H1 (cell line): Measurements from ENCODE around the gene ROM1. TPM values are rescaled to one million over a fixed set of nuclear protein-coding genes. Genes with fewer than 3 reads are reported as not detected.

Experiments used
- CTCF ChIA-PET: fragments of 300-600 bp; sonication (Branson Sonifier 250); formaldehyde crosslinking; loops from one replicate; lab custom pipeline; 2021; ENCODE audit not compliant: partially characterized antibody; lab: Charles Lee
- POLR2A ChIA-PET: fragments of 300-600 bp; sonication (Branson Sonifier 250); formaldehyde crosslinking; loops from one replicate; lab custom pipeline; 2021; ENCODE audit warnings: inconsistent platforms; ENCODE audit not compliant: partially characterized antibody; lab: Charles Lee
- DNase-seq, 2 experiments: peaks; one replicate each; pipeline versions ENCODE4 v3.0.0 to v3.0.0-alpha.2; 2010 to 2022; ENCODE audit warnings: low spot score in 2 of 2, low read depth in 1 of 2, mixed read lengths in 1 of 2
- FAIRE-seq: peaks from 2 replicates; lab custom pipeline; 2011; peaks lifted over from hg19 to GRCh38; lab: Jason Lieb, UNC
- H2AFZ ChIP-seq: 2 replicates; pipeline ENCODE4 v1.8.1; 2012; ENCODE audit warnings: low read length, inconsistent platforms
- H2AK5ac ChIP-seq: 2 replicates; pipeline ENCODE4 v1.6.1; 2013; ENCODE audit warnings: low read depth, low read length
- H2BK120ac ChIP-seq: replicated peaks from 2 replicates; pipeline ENCODE3; 2013; ENCODE audit warnings: low read depth, low read length, inconsistent platforms
- H2BK12ac ChIP-seq: 2 replicates; pipeline ENCODE4 v1.6.1; 2013; ENCODE audit warnings: low read depth, low read length
- H2BK15ac ChIP-seq: 2 replicates; pipeline ENCODE4 v1.6.1; 2013; ENCODE audit warnings: low read length
- H2BK20ac ChIP-seq: 2 replicates; pipeline ENCODE4 v1.6.1; 2013; ENCODE audit warnings: low read length
- H2BK5ac ChIP-seq: 2 replicates; pipeline ENCODE4 v1.6.1; 2013; ENCODE audit warnings: low read depth, low read length
- H3K14ac ChIP-seq: 2 replicates; pipeline ENCODE4 v1.6.1; 2013; ENCODE audit warnings: inconsistent platforms; ENCODE audit not compliant: insufficient read length
- H3K18ac ChIP-seq: 2 replicates; pipeline ENCODE4 v1.6.1; 2013; ENCODE audit warnings: low read length; ENCODE audit errors: extremely low read depth
- H3K23ac ChIP-seq: 2 replicates; pipeline ENCODE4 v1.6.1; 2013; ENCODE audit warnings: inconsistent platforms; ENCODE audit not compliant: insufficient read length
- H3K23me2 ChIP-seq: 2 replicates; pipeline ENCODE4 v1.6.1; 2013; ENCODE audit warnings: low read depth, low read length
- H3K27ac ChIP-seq: 2 replicates; pipeline ENCODE4 v1.6.1; 2011; ENCODE audit warnings: low read depth, low read length, inconsistent platforms
- H3K27me3 ChIP-seq, 4 experiments: replicated peaks in 1 of 4; 1 replicate in 1 of 4; 2 replicates in 3 of 4; pipeline versions ENCODE4 v1.6.1 to v1.8.1; 2011 to 2013; ENCODE audit warnings: low read length in 3 of 4, mild to moderate bottlenecking in 3 of 4, inconsistent platforms in 2 of 4, mixed read lengths in 2 of 4, moderate library complexity in 1 of 4; ENCODE audit not compliant: control insufficient read depth in 3 of 4, insufficient read depth in 3 of 4; ENCODE audit errors: extremely low read depth in 1 of 4
- H3K36me3 ChIP-seq, 4 experiments: 2 replicates each; pipeline versions ENCODE4 v1.6.1 to v1.8.1; 2011 to 2013; ENCODE audit warnings: mild to moderate bottlenecking in 4 of 4, low read length in 3 of 4, moderate library complexity in 2 of 4, control low read depth in 1 of 4, inconsistent platforms in 1 of 4; ENCODE audit not compliant: insufficient read depth in 4 of 4, control insufficient read depth in 2 of 4
- H3K4ac ChIP-seq: replicated peaks from 2 replicates; pipeline ENCODE3; 2013; ENCODE audit warnings: low read length, low read depth, mixed read lengths, inconsistent platforms; ENCODE audit not compliant: insufficient read length
- H3K4me1 ChIP-seq, 4 experiments: replicated peaks in 1 of 4; 1 replicate in 1 of 4; 2 replicates in 3 of 4; pipeline versions ENCODE4 v1.6.1 to v1.8.1; 2011 to 2013; ENCODE audit warnings: low read length in 3 of 4, inconsistent platforms in 2 of 4, mixed read lengths in 1 of 4; ENCODE audit not compliant: insufficient read depth in 4 of 4, control insufficient read depth in 3 of 4
- H3K4me2 ChIP-seq, 2 experiments: 2 replicates each; pipeline versions ENCODE4 v1.6.1 to v1.8.1; 2011 to 2013; ENCODE audit warnings: low read depth in 2 of 2, low read length in 2 of 2, control low read depth in 1 of 2, inconsistent platforms in 1 of 2, mild to moderate bottlenecking in 1 of 2; ENCODE audit not compliant: insufficient read depth in 1 of 2
- H3K4me3 ChIP-seq, 4 experiments: fragments of 200-600, 300-600 bp in 1 of 4; sonication (generic), shearing (Covaris generic), sonication (Bioruptor Twin) in 1 of 4; 2 replicates each; pipeline versions ENCODE4 v1.5.1 to v1.8.1; 2011 to 2016; ENCODE audit warnings: low read length in 4 of 4, low read depth in 3 of 4, control low read depth in 2 of 4, inconsistent platforms in 2 of 4, mild to moderate bottlenecking in 2 of 4, mixed read lengths in 1 of 4, moderate library complexity in 1 of 4; ENCODE audit not compliant: insufficient read depth in 2 of 4; ENCODE audit errors: extremely low read depth in 1 of 4
- H3K56ac ChIP-seq: replicated peaks from 2 replicates; pipeline ENCODE3; 2013; ENCODE audit warnings: low read depth, mild to moderate bottlenecking, mixed read lengths, low read length, inconsistent platforms; ENCODE audit not compliant: insufficient read length
- H3K79me1 ChIP-seq: 2 replicates; pipeline ENCODE4 v1.6.1; 2013; ENCODE audit warnings: low read depth, low read length, control low read depth
- H3K79me2 ChIP-seq, 2 experiments: 2 replicates each; pipeline versions ENCODE4 v1.6.1 to v1.8.1; 2012 to 2013; ENCODE audit warnings: low read length in 2 of 2, mild to moderate bottlenecking in 2 of 2, inconsistent platforms in 1 of 2; ENCODE audit not compliant: insufficient read depth in 2 of 2, control insufficient read depth in 1 of 2
- H3K9ac ChIP-seq, 4 experiments: replicated peaks in 1 of 4; 1 replicate in 1 of 4; 2 replicates in 3 of 4; pipeline versions ENCODE4 v1.6.1 to v1.8.1; 2011 to 2013; ENCODE audit warnings: low read depth in 3 of 4, low read length in 3 of 4, control low read depth in 2 of 4, mild to moderate bottlenecking in 2 of 4, moderate library complexity in 2 of 4, inconsistent platforms in 1 of 4; ENCODE audit errors: extremely low read depth in 1 of 4
- H3K9me3 ChIP-seq, 2 experiments: 2 replicates each; pipeline versions ENCODE4 v1.6.1 to v1.8.1; 2012 to 2013; ENCODE audit warnings: mild to moderate bottlenecking in 2 of 2, moderate library complexity in 2 of 2, control low read depth in 1 of 2, inconsistent platforms in 1 of 2, low read depth in 1 of 2, low read length in 1 of 2, mixed read lengths in 1 of 2; ENCODE audit not compliant: insufficient read depth in 2 of 2
- H4K20me1 ChIP-seq, 2 experiments: replicated peaks in 1 of 2; 2 replicates each; pipeline versions ENCODE3 to v1.8.1; 2011 to 2013; ENCODE audit warnings: inconsistent platforms in 2 of 2, low read length in 2 of 2, mild to moderate bottlenecking in 1 of 2; ENCODE audit not compliant: insufficient read depth in 2 of 2, control insufficient read depth in 1 of 2
- H4K5ac ChIP-seq: 2 replicates; pipeline ENCODE4 v1.6.1; 2013; ENCODE audit warnings: low read length, low read depth, mixed read lengths, inconsistent platforms; ENCODE audit not compliant: insufficient read length
- H4K8ac ChIP-seq: 2 replicates; pipeline ENCODE4 v1.8.0; 2013; ENCODE audit warnings: mild to moderate bottlenecking, moderate library complexity, low read length, inconsistent platforms; ENCODE audit not compliant: insufficient read depth; ENCODE audit errors: extremely low read depth
- H4K91ac ChIP-seq: replicated peaks from 2 replicates; pipeline ENCODE3; 2013; ENCODE audit warnings: low read length, mixed read lengths, inconsistent platforms; ENCODE audit not compliant: insufficient read length
- CTBP2 ChIP-seq: IDR thresholded peaks from 2 replicates; pipeline ENCODE4 v1.7.0; 2011; ENCODE audit warnings: borderline replicate concordance, mild to moderate bottlenecking, moderate library complexity, mixed read lengths, low read length; ENCODE audit not compliant: insufficient read depth, insufficient read length
- HDAC2 ChIP-seq, 2 experiments: fragments of 300-600 bp in 1 of 2; sonication (generic) in 1 of 2; IDR thresholded peaks; 2 replicates each; pipeline ENCODE4 v1.6.1; 2011 to 2012; ENCODE audit warnings: low read depth in 2 of 2, low read length in 2 of 2, mild to moderate bottlenecking in 2 of 2, moderate library complexity in 2 of 2, borderline replicate concordance in 1 of 2, inconsistent platforms in 1 of 2
- JUND ChIP-seq: IDR thresholded peaks from 2 replicates; pipeline ENCODE4 v1.6.1; 2011; ENCODE audit warnings: mild to moderate bottlenecking, improper control_type of control experiment, low read length
- RBBP5 ChIP-seq: IDR thresholded peaks from 2 replicates; pipeline ENCODE4 v1.7.1; 2012; ENCODE audit warnings: low read depth, mild to moderate bottlenecking, inconsistent platforms, low read length, moderate library complexity, borderline replicate concordance
- SAP30 ChIP-seq: fragments of 300-600 bp; sonication (generic); IDR thresholded peaks from 2 replicates; pipeline ENCODE4 v1.7.1; 2012; ENCODE audit warnings: low read length, moderate library complexity, mild to moderate bottlenecking, inconsistent platforms; ENCODE audit not compliant: insufficient read depth, insufficient replicate concordance
- SRF ChIP-seq: IDR thresholded peaks from 2 replicates; pipeline ENCODE4 v1.6.1; 2011; ENCODE audit warnings: mild to moderate bottlenecking, low read depth, low read length, moderate library complexity
- TAF1 ChIP-seq: IDR thresholded peaks from 2 replicates; pipeline ENCODE4 v1.6.1; 2011; ENCODE audit warnings: mild to moderate bottlenecking, low read depth, low read length
- TCF12 ChIP-seq: IDR thresholded peaks from 2 replicates; pipeline ENCODE4 v1.6.1; 2011; ENCODE audit warnings: low read depth, mild to moderate bottlenecking, low read length
- YY1 ChIP-seq: IDR thresholded peaks from 2 replicates; pipeline ENCODE4 v1.6.1; 2011; ENCODE audit warnings: low read depth, mild to moderate bottlenecking, low read length
- WGBS, 2 experiments: shearing (Covaris generic) in 1 of 2; methylation state at CpG; one replicate each; pipeline versions ENCODE4 v1.1.6 to v1.1.7; 2013 to 2015; ENCODE audit warnings: low lambda C conversion rate in 2 of 2, mixed read lengths in 2 of 2, inconsistent platforms in 1 of 2, low coverage in 1 of 2, missing lambda C conversion rate in 1 of 2; ENCODE audit not compliant: insufficient replicate concordance in 2 of 2, insufficient coverage in 1 of 2, insufficient read length in 1 of 2; ENCODE audit errors: extremely low coverage in 1 of 2, missing lambda C conversion rate in 1 of 2; 5-methylcytosine and 5-hydroxymethylcytosine counted together
- polyA plus RNA-seq, 7 experiments: library from polyadenylated mRNA; depleted of rRNA in 3 of 7; stranded (reverse) in 5 of 7; unstranded in 2 of 7; fragments of >200 nt in 5 of 7; fragments of 200-250 nt in 2 of 7; gene quantifications; 1 replicate in 5 of 7; 2 replicates in 1 of 7; 4 replicates in 1 of 7; pipeline versions ENCODE4 v1.2.1 to v1.2.3, GENCODE V29; 2011 to 2013; ENCODE audit warnings: missing spikeins in 2 of 7, mixed read lengths in 2 of 7
- total RNA-seq: library from RNA; stranded (reverse); fragmentation: NEBNext Ultra II Directional; extraction: Animal tissue kit (Norgen Biotek cat#: 25700); gene quantifications from 2 replicates; pipeline ENCODE4 v1.2.1, GENCODE V29; 2021

ROM1 gene
- total and polyA plus RNA-seq, 2 of the 8 experiments (the other 6 are each of a cell fraction or from before 2014, with no cell fraction given): 0.86 to 2.2 TPM

DNA sequence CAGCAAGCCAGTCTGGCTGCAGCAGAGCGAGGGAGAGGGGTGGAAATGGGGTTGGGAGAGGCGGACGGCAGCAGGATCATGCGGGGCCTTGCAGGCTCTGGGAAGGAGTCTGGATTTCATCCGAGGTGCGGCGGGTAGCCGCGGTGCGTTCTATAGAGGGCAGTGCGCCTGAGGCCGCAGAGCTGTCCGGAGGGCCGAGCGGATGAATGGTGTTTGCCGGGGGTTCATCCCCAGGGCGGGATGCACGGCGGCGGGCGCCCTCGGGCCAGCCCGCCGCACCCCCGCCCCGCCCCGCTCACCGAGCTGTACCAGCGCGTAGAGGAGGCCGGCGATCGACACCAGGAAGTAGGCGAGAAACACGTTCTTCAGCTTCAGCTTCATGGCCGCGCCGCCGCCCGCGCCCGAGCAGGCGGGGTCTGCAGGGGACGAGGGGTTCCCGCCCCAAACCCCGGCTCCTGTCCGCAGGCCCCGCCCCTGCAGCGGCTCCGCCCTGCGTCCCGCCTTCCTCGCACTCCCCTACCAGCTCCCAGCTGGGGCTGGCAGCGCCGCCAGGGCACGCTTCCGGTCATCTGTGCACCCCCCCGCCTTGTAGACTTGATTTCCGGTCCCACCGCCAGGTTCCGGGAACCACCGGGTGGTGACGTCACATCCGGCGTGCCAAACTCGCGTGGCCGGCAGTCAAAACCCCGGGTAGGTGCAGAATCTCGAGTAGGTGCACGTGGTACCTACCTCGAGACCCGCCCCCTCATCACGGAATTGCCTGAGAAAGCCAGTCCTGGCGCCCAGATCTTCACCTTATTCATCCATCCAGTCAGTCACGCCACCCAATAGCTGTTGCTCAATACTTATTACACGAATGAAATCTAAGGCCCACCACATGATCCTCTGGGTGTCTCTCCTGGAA lies 8.8 kb downstream of the ROM1 start, which contains the start of gene B3GAT3:
B3GAT3 (minus strand) TSS at position 420 of the 904 bp plus-strand sequence; CDS start at position 381, 39 bp downstream.
- peak within 1 kb of the TSS; percentile 46 for H3K27ac ChIP-seq
- H2AK5ac ChIP-seq: no peak within 1 kb of the TSS
- peak within 1 kb of the TSS; percentile 59 to 87 (median 83) for H3K4me3 ChIP-seq
- peak within 1 kb of the TSS; percentile 71; the same call in 1 of the 2 replicates for H2BK5ac ChIP-seq
- no peak within 1 kb of the TSS for H2BK120ac ChIP-seq
- H3K23ac ChIP-seq: no peak within 1 kb of the TSS
- H3K9me3 ChIP-seq: no peaks in the 10 kb centered on the region
- H3K18ac ChIP-seq: peak within 1 kb of the TSS; percentile 83
- no peak within 1 kb of the TSS for H2BK20ac ChIP-seq
- no peak within 1 kb of the TSS for H2BK15ac ChIP-seq
- no peaks in the 10 kb centered on the region for H3K27me3 ChIP-seq
- no peaks in the 10 kb centered on the region for H3K79me1 ChIP-seq
- H3K56ac ChIP-seq: peak within 1 kb of the TSS; percentile 43
- H3K23me2 ChIP-seq: peaks cover 4% of the 10 kb centered on the region; the same call in 1 of the 2 replicates
- peaks cover 14 to 19% (median 16%) of the 10 kb centered on the region in 4 experiments for H3K36me3 ChIP-seq
- 4% methylated on average over 64 of the region's 77 CpGs; no CpG with 5 or more reads in 1 of the 2 experiments for WGBS, 2 experiments
- ChIA-PET POLR2A (interaction anchor here (0.8 to 8.6 kb wide), 42 partner anchors 9 to 260 kb away, joined by 3 to 83 read pairs (median 4); partner anchors contain the start of genes BSCL2, C11orf98, CSKMT and EEF1G), CTCF (interaction anchor here (0.6 to 3.5 kb wide), 13 partner anchors 9 to 227 kb away, joined by 3 to 25 read pairs (median 4); partner anchors contain the start of genes C11orf98, CSKMT, EML3 and ROM1)
- 0 out of 2 replicates have a peak within 1 kb of the TSS, but pooled peaks have one; percentile 27 for H2BK12ac ChIP-seq
- no peaks in the 10 kb centered on the region for H3K79me2 ChIP-seq
- peak within 1 kb of the TSS; percentile 44 for H4K91ac ChIP-seq
- H3K4me1 ChIP-seq: peaks cover 0 to 5% (median 0%) of the 10 kb centered on the region in 4 experiments; a peak in 1 of 7 replicates
- H3K14ac ChIP-seq: no peak within 1 kb of the TSS
- no peak within 1 kb of the TSS for H3K4ac ChIP-seq
- peak within 1 kb of the TSS; percentile 51 to 82 (median 77) for H3K9ac ChIP-seq
- DNase-seq (peak; percentile 97 to 98), FAIRE-seq (no peak)
- H2AFZ ChIP-seq: no peak within 1 kb of the TSS
- peak within 1 kb of the TSS; percentile 86; the same call in 1 of the 2 replicates for H4K8ac ChIP-seq
- peaks cover 0 to 3% of the 10 kb centered on the region in 2 experiments for H4K20me1 ChIP-seq
- H4K5ac ChIP-seq: peak within 1 kb of the TSS; percentile 48
- peak within 1 kb of the TSS; percentile 66 to 68 for H3K4me2 ChIP-seq
- TF ChIP-seq TCF12 (0 out of 2 replicates have a peak, but pooled peaks have one; percentile 4), SRF (0 out of 2 replicates have a peak, but pooled peaks have one; percentile 15), CTBP2 (peak; percentile 64), RBBP5 (0 out of 2 replicates have a peak, but pooled peaks have one; percentile 74), JUND (peak; percentile 91), HDAC2 (IDR thresholded peaks at IDR 0.05; ENCODE audit: borderline replicate concordance in 1 of 2, low read depth in 2 of 2, low read length in 2 of 2) (peak in 1 of 2 experiments; percentile 35; a peak in 1 of 4 replicates), SAP30 (peak; percentile 91), TAF1 (peak; percentile 81), YY1 (peak; percentile 77)
